ENCODE measurements around the gene GNAQ. TPM values are rescaled to one million over a fixed set of nuclear protein-coding genes. Genes with fewer than 3 reads are reported as not detected.
A peak's percentile ranks its signal among the peaks of the same experiment; 100 is the strongest.

GNAQ gene
- total and polyA plus RNA-seq, 2 donors from 2014 or later, result 16.2 to 83.4 TPM

DNA sequence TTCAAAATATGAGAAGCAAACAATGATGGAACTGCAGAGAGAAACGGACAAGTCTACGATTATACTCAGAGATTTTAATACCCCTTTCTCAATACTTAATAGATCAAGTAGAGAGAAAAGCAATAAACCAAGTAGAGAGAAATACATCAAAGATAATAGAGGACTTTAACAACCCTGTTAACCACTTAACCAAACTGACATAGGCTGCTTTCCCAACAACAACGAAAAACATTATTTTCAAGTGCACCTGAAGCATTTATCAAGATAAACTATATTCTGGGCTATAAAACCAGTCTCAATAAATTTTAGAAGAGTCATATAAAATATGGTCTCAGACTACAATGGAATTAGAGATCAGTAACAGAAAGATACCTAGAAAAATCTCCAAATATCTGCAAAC lies 67.4 kb downstream of the GNAQ start:
- Histone ChIP-seq H3K27me3 (ENCODE audit: control insufficient read depth, insufficient read depth, low read length) (no peaks in the 10 kb centered on the region), H3K36me3 (ENCODE audit: control insufficient read depth in 2 of 3, insufficient read depth in 3 of 3, low read length in 3 of 3) (no peaks in the 10 kb centered on the region), H3K27ac (ENCODE audit: low read depth in 2 of 2, low read length in 2 of 2) (no peak overlapping the region), H3K4me3 (ENCODE audit: low read length in 3 of 3) (no peak overlapping the region), H3K4me1 (ENCODE audit: control insufficient read depth in 2 of 3, insufficient read depth in 2 of 3, low read depth in 1 of 3, low read length in 3 of 3) (peaks cover 2 to 14% (median 9%) of the 10 kb centered on the region in 3 donors), H3K9ac (ENCODE audit: low read length in 3 of 3) (no peak overlapping the region), H3K9me3 (ENCODE audit: control insufficient read depth in 2 of 3, insufficient read depth in 1 of 3, low read length in 3 of 3) (no peaks in the 10 kb centered on the region)
- FAIRE-seq (no peak), DNase-seq (no peak)
- TF ChIP-seq, protein P1, sequence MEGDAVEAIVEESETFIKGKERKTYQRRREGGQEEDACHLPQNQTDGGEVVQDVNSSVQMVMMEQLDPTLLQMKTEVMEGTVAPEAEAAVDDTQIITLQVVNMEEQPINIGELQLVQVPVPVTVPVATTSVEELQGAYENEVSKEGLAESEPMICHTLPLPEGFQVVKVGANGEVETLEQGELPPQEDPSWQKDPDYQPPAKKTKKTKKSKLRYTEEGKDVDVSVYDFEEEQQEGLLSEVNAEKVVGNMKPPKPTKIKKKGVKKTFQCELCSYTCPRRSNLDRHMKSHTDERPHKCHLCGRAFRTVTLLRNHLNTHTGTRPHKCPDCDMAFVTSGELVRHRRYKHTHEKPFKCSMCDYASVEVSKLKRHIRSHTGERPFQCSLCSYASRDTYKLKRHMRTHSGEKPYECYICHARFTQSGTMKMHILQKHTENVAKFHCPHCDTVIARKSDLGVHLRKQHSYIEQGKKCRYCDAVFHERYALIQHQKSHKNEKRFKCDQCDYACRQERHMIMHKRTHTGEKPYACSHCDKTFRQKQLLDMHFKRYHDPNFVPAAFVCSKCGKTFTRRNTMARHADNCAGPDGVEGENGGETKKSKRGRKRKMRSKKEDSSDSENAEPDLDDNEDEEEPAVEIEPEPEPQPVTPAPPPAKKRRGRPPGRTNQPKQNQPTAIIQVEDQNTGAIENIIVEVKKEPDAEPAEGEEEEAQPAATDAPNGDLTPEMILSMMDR (IDR thresholded peaks at IDR 0.05; ENCODE audit: borderline replicate concordance, extremely low read depth, insufficient read depth), result no peak
- intact Hi-C loops (cut with DNase I), result no loop called here

DNA sequence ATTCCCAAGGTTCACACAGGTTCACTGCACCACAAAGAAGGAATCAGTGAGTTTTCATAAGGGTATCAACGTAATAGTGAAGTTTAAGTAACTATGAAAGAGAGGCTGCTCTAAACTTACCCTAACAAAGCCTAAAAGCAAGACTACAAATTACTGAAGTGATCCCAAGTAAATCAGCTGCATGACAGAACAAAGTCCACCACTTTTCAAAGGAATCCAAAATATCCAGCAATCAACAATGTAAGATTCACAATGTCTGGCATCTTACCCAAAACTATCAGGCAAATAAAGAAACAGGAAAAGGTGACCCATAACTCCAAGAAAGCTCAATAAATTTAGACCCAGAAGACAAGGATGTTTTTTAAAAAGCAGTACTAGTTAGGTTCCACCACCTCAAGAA lies 70.1 kb downstream of the GNAQ start:
- TF ChIP-seq, protein P1 (IDR thresholded peaks at IDR 0.05; ENCODE audit: borderline replicate concordance, extremely low read depth, insufficient read depth), result no peak
- Histone ChIP-seq H3K9me3 (ENCODE audit: control insufficient read depth in 2 of 3, insufficient read depth in 1 of 3, low read length in 3 of 3) (no peaks in the 10 kb centered on the region), H3K9ac (ENCODE audit: low read length in 3 of 3) (no peak overlapping the region), H3K27me3 (ENCODE audit: control insufficient read depth, insufficient read depth, low read length) (no peaks in the 10 kb centered on the region), H3K4me3 (ENCODE audit: low read length in 3 of 3) (peak overlapping the region in 1 of 3 donors; percentile 32), H3K36me3 (ENCODE audit: control insufficient read depth in 2 of 3, insufficient read depth in 3 of 3, low read length in 3 of 3) (no peaks in the 10 kb centered on the region), H3K27ac (ENCODE audit: low read depth in 2 of 2, low read length in 2 of 2) (peak overlapping the region; percentile 5 to 45), H3K4me1 (ENCODE audit: control insufficient read depth in 2 of 3, insufficient read depth in 2 of 3, low read depth in 1 of 3, low read length in 3 of 3) (peaks cover 2 to 14% (median 8%) of the 10 kb centered on the region in 3 donors)
- intact Hi-C loops (cut with DNase I), result no loop called here
- DNase-seq (peak in 1 of 5 donors; percentile 63), FAIRE-seq (peak; percentile 45)

DNA sequence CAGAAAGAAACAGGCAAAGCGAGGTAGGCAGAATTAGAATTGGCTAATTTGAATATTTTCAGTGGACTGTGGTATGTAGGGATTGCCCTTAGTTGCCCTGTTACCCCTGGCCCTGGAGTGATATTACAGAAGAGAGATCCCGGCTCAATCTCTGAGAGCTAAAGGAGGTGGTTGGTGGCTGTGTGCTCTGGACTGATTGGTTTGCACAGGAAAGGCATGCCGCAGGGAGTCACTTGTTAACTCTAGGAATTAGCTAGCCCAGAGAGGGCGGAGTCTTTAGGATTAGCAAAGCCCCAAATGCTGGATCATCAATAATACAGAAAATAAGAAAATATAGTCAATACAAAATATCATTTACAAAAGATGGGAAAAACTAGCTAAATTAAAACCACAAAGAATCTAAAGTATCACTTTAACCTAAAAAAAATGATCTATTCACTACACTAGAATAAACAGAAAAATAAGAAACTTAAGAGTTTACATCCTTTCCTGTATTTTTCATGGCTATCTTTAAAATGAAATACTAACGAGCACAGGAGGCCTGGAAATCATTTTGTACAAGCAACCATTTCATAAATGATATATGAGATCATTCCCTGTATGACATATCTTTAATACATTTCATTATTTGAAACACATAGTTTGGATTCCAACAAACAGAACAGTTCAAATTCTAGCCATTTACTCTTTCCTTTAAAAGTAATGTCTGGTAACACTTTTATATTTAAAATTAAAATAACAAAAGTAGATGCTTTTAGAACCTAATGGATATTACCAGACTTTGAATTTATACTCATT lies 71.1 kb downstream of the GNAQ start:
- Histone ChIP-seq H3K4me1 (ENCODE audit: control insufficient read depth in 2 of 3, insufficient read depth in 2 of 3, low read depth in 1 of 3, low read length in 3 of 3) (peaks cover 2 to 14% (median 8%) of the 10 kb centered on the region in 3 donors), H3K4me3 (ENCODE audit: low read length in 3 of 3) (no peak overlapping the region), H3K9ac (ENCODE audit: low read length in 3 of 3) (no peak overlapping the region), H3K9me3 (ENCODE audit: control insufficient read depth in 2 of 3, insufficient read depth in 1 of 3, low read length in 3 of 3) (no peaks in the 10 kb centered on the region), H3K27me3 (ENCODE audit: control insufficient read depth, insufficient read depth, low read length) (no peaks in the 10 kb centered on the region), H3K36me3 (ENCODE audit: control insufficient read depth in 2 of 3, insufficient read depth in 3 of 3, low read length in 3 of 3) (no peaks in the 10 kb centered on the region), H3K27ac (ENCODE audit: low read depth in 2 of 2, low read length in 2 of 2) (no peak overlapping the region)
- FAIRE-seq (no peak), DNase-seq (no peak)
- TF ChIP-seq, protein P1 (IDR thresholded peaks at IDR 0.05; ENCODE audit: borderline replicate concordance, extremely low read depth, insufficient read depth), result no peak
- intact Hi-C loops (cut with DNase I), result no loop called here
